ENCODE measurements around the gene TLR9. TPM values are rescaled to one million over a fixed set of nuclear protein-coding genes. Genes with fewer than 3 reads are reported as not detected.

TLR9 gene
- total RNA-seq, 1 donor from 2014 or later: not detected

GRCh38 chr3:52216585-52217408 lies 8.6 kb downstream of the TLR9 start:
- DNase-seq: peak; percentile 96

- no peak for DNase-seq
Observed at GRCh38 chr3:52215351-52215750, 10.1 kb downstream of the TLR9 start.

DNA sequence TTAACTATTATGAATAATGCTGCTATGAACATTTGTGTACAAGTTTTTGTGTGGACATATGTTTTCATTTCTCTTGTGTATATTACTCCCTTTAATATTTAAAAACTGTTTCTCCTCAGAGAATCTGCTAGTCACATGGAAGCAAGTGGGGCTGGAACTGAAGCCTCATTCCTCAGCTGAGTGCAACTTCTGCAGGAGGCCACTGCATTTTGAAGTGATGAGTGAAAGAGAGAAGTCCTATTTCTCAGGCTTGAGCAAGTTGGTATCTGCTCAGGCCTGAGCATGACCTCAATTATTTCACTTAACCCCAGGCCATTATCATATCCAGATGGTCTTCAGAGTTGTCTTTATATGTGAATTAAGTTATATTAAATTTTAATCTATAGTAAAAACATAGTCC lies 11.5 kb downstream of the TLR9 start:
- DNase-seq: no peak

DNA sequence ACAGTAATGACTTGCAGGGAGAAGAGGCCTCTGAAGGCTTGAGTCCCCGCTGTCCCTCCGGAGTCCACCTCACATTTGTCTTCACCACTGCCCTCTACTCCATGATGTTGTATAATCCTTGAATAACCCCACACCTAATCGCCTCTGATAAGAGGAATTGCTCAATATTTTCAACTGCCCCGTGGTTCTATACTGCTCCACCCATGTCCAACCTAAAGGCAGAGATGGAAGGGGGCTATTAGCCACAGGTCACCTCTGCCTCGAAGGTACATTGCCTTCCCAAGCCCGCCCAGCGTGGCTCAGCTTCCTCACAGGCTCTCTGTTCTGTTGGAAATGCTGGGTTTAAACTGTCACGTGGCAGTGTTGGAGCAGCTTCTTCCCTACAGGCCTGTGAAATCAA lies 12.4 kb downstream of the TLR9 start:
- no peak for DNase-seq

- DNase-seq: no peak
Observed at GRCh38 chr3:52211268-52211891, 14.1 kb downstream of the TLR9 start.

GRCh38 chr3:52210550-52211046 lies 14.8 kb downstream of the TLR9 start:
- peak; percentile 43 for DNase-seq

GRCh38 chr3:52210037-52210436 lies 15.4 kb downstream of the TLR9 start:
- DNase-seq: no peak

GRCh38 chr3:52208556-52208955 lies 16.9 kb downstream of the TLR9 start:
- no peak for DNase-seq

DNA sequence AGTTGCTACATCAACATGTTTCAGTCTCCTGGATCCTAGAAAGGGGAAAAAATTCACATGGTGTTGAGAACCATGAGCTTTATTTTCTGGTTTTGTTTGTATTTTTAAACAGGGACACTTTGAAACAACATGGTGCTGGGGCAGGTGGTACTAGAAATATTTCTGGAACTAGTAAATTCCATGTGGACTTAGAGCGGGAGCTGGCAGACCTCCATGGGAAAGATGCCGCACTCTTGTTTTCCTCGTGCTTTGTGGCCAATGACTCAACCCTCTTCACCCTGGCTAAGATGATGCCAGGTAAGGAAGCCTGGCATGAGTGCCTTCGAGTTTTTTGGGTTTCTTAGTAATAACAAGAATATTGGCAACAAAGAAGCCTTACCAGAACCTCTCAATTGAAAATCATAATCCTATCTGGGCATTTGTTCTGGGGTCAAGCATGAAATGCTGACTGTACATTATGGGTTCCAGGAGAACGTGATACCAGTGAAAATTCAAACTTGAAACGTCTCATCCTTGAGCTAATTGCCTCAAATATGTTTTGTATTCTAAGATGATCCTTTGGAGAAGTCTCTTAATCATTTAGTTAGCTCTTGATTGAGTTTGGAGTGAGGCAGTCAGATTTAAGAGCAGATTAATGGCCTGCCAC lies 19.6 kb downstream of the TLR9 start:
- no peak for DNase-seq

- DNase-seq: peak; percentile 67
Observed at GRCh38 chr3:52204337-52205073, 20.9 kb downstream of the TLR9 start.

DNA sequence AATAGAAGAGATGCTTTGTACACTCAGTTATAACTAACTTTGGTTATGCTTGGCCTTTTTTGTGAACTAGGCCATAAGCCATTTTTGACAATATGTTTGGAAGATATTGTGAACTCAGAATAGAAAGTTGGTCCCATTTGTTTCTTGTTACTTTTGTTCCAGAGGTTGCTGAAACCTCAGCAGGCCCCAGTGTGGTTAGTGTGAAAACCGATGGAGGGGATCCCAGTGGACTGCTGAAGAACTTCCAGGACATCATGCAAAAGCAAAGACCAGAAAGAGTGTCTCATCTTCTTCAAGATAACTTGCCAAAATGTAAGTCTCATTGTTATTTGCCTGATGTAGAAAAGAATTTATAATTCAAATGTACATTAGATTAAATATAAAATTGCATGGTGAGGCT lies 21.7 kb downstream of the TLR9 start:
- DNase-seq: no peak

- no peak for DNase-seq
Observed at GRCh38 chr3:52202384-52203077, 22.9 kb downstream of the TLR9 start.

DNA sequence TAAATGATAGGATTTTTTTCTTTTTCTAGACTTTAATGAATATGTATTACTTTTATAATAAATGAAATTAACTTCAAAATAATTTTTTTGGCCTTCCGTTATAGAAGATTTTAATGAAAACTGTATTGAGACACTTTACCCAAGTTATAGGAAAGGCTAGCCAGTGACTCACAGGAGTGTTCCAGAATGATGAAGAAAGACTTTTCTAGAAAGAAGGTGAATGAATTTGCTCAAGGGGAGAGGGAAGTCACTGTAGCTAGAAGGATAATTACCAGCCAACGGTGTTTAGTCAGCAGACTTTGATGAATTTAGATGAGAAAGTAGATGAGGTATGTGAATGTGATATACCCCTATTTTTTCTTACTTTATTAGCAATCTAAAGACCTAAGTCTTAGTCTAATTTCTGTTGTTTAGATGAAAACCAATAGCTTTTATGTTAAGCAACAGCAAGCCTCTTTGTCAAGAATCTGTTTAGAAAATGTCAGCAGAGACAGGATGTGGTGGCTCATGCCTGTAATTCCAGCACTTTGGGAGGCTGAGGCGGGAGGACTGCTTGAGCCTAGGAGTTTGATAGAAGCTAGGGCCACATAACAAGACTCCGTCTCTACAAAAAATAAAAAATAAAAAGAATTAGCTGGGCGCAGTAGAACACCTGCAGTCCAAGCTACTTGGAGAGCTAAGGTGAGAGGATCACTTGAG lies 24.3 kb downstream of the TLR9 start:
- DNase-seq: no peak

GRCh38 chr3:52198643-52199608 lies 26.5 kb downstream of the TLR9 start:
- no peak for DNase-seq

DNA sequence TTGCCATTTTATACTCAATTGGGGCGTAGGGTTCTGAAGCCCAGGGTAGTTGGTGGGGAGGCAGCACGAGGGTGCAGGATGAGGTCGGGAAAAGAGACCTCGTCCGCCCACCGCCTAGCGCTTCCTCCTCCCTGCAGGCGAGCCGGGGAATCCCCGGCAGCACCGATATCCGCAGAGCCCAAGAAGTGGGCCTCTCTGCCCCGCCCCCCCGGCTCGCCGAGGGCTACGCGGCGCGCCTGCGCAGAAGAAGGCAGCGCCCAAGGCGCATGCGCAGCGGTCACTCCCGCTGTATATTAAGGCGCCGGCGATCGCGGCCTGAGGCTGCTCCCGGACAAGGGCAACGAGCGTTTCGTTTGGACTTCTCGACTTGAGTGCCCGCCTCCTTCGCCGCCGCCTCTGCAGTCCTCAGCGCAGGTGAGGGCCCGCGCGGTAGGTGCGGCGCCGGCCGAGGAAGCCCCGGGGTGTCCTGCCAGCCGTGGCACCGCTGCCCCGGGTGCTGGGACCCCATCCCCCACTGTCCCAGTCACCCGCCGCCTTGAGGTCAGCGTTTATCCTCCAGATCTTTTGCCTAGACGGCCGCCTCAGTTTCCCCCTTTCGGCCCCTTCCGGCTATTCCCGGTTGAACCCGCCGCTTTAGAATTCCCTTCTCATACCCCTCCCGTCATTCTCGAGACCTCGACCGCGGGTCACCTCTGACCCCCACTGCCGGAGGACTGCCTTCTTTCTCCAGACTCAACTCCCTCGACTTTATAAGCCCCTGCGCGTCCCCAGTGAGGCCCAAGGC lies 27.4 kb downstream of the TLR9 start, which contains the start of gene ALAS1:
TSS of gene ALAS1 (plus strand) at position 319 of the 784 bp plus-strand sequence. CDS start 1,082 bp downstream, outside the sequence.
- peak; percentile 97 for DNase-seq

DNA sequence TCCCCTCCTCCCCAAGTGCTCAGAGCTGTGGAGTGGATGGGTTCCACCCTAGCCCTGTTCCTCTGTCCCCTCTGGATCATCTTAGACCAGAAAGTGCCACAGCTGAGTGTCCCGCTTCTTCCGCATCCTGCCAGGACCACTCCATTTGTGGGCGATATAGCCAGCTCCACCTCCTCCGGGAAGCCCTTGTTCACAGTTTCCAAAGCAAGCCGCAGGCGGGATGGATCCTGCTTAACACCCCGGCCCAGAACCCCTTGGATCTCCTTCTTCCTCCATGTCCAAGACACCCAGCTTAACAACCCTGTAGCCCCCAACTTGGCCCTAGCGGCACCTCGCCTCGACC lies 28.0 kb downstream of the TLR9 start:
- no peak for DNase-seq

GRCh38 chr3:52196977-52197376 lies 28.5 kb downstream of the TLR9 start:
- no peak for DNase-seq

DNA sequence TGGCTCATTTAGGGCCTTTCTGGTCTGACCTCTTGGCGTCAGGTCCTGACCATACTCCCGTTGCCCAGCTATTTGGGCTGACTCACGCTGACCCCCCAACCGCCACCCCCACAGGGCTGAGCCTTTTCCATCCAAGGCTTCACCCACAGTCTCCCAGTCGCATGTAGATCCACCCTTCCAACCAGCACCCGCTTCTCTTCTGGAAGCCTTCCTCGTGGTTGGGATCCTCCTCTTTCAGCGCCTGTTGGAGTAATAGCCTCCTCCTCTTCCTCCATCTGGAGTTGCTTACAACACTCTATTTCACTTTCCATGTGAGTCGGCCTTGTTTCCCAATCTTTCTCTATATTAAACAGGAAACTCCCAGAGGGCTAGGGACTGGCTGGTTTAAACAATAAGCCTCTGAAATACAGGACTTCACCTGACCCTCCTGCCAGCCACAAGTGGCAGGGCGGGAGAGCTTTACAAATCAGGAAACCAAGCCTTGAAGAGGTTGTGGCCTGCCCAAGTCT lies 29.6 kb downstream of the TLR9 start:
- DNase-seq: no peak

DNA sequence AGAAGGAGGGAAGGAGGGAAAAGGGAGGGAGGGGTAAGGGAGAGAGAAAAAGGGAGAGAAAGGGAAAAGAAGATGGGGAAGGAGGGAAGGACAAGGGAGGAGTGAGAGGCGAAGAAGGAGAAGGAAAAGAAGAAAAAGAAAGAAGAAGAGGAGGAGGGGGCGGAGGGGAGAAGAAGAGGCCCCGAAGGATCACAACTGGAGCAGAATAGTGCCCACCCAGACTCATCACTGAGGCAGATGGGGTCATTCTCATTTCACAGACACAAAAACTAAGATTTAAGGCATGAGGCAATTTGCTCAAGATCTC lies 30.2 kb downstream of the TLR9 start:
- DNase-seq: no peak
